Measurements from ENCODE around the gene KCNJ4. TPM values are rescaled to one million over a fixed set of nuclear protein-coding genes. Genes with fewer than 3 reads are reported as not detected.
A peak's percentile ranks its signal among the peaks of the same experiment; 100 is the strongest.

Gene KCNJ4
- total and polyA plus RNA-seq, 10 of the 15 experiments (the other 5 are each of a cell fraction or from before 2014, with no cell fraction given), result not detected

- peaks cover 71% of the 10 kb centered on the region for H3K79me2 ChIP-seq (ENCODE audit: control insufficient read depth, insufficient read depth, low read length)
- ChIA-PET POLR2A (interaction anchor here (0.7 to 1.7 kb wide), 5 partner anchors 12 to 361 kb away, joined by 3 to 9 read pairs (median 4); partner anchors contain the start of gene TOMM22), SMC1A (ENCODE audit: uncharacterized antibody, unreplicated experiment) (interaction anchor here (0.8 to 2.9 kb wide), 6 partner anchors 8 to 196 kb away, joined by 3 to 14 read pairs (median 4); no protein-coding TSS in a partner anchor), RAD21 (ENCODE audit: unreplicated experiment) (interaction anchor here (1.0 to 1.7 kb wide), 2 partner anchors 67 to 69 kb away, joined by 3 to 6 read pairs; partner anchors contain the start of gene DMC1), CTCF (interaction anchor here (0.6 to 2.8 kb wide), 4 partner anchors 15 to 68 kb away, joined by 3 to 20 read pairs (median 6); partner anchors contain the start of gene DMC1)
- no peaks in the 10 kb centered on the region for H3K27me3 ChIP-seq (replicated peaks in 1 of 2; ENCODE audit: control insufficient read depth in 2 of 2, insufficient read depth in 2 of 2, low read length in 1 of 2)
- no peak for TF ChIP-seq NFYA (IDR thresholded peaks at IDR 0.05; ENCODE audit: borderline replicate concordance, low read depth, low read length)
- no peak for TF ChIP-seq YBX1 (IDR thresholded peaks at IDR 0.05)
- TF ChIP-seq IRF4 (IDR thresholded peaks at IDR 0.05; ENCODE audit: low read depth, low read length), result no peak
- no peak for TF ChIP-seq ZNF622 (IDR thresholded peaks at IDR 0.05)
- TF ChIP-seq ZBTB33 (IDR thresholded peaks at IDR 0.05), result no peak
- no peak for TF ChIP-seq HDAC2 (IDR thresholded peaks at IDR 0.05)
- TF ChIP-seq JUNB (IDR thresholded peaks at IDR 0.05), result no peak
- no peak for TF ChIP-seq RAD21 (IDR thresholded peaks at IDR 0.05; ENCODE audit: insufficient read depth, low read depth, low read length)
- TF ChIP-seq SMC3 (IDR thresholded peaks at IDR 0.05; ENCODE audit: borderline replicate concordance, low read length), result no peak
- TF ChIP-seq GATAD2B (conservative IDR thresholded peaks at IDR 0.05; ENCODE audit: low read depth), result no peak
- H3K4me3 ChIP-seq, result peak overlapping the region; percentile 96
- no peaks in the 10 kb centered on the region for H3K9me3 ChIP-seq (replicated peaks; ENCODE audit: control insufficient read depth, insufficient read depth, low read length)
- no peaks in the 10 kb centered on the region; the same call in none of the 2 replicates for H3K4me1 ChIP-seq (ENCODE audit: control insufficient read depth, insufficient read depth, low read length)
- no peak overlapping the region for H2AFZ ChIP-seq (ENCODE audit: control insufficient read depth, low read depth, low read length)
- no peak for ATAC-seq
- H4K20me1 ChIP-seq (ENCODE audit: control insufficient read depth, insufficient read depth), result peaks cover 7% of the 10 kb centered on the region; the same call in 1 of the 2 replicates
- H3K4me2 ChIP-seq (ENCODE audit: control insufficient read depth, insufficient read depth), result peak overlapping the region; percentile 88
- no peak overlapping the region; the same call in 1 of the 2 replicates for H3K27ac ChIP-seq (ENCODE audit: control insufficient read depth, insufficient read depth)
- no TSS peak for BruUV-seq (replicated peaks)
- peak overlapping the region; percentile 5; the same call in 1 of the 2 replicates for H3K9ac ChIP-seq (ENCODE audit: control insufficient read depth, insufficient read depth, low read length)
- intact Hi-C loops (cut with micrococcal nuclease; ENCODE audit: unreplicated experiment) (loop anchor here (10.0 kb wide), 1 partner anchor 202 kb away; the partner anchor contains the start of genes GTPBP1 and JOSD1), in situ Hi-C loops (cut with MboI) (no loop called here)
- peaks cover 7 to 45% of the 10 kb centered on the region in 2 experiments for H3K36me3 ChIP-seq (ENCODE audit: control insufficient read depth in 2 of 2, insufficient read depth in 2 of 2, low read length in 1 of 2)
- WGBS (ENCODE audit: insufficient coverage, insufficient replicate concordance, low lambda C conversion rate, missing lambda C conversion rate), result 57% methylated on average over 4 of the region's 4 CpGs
- FAIRE-seq, result no peak
- DNase-seq (ENCODE audit: low read depth, low spot score), result no peak
Observed at GRCh38 chr22:38503021-38503420, 48.0 kb upstream of the KCNJ4 start.
